ENCODE data around the gene ZNF441. TPM values are rescaled to one million over a fixed set of nuclear protein-coding genes. Genes with fewer than 3 reads are reported as not detected.

ZNF441 gene
- total and polyA plus RNA-seq, 2 of the 13 experiments (the other 11 are each of a cell fraction or from before 2014, with no cell fraction given), result 2.8 to 10.0 TPM

DNA sequence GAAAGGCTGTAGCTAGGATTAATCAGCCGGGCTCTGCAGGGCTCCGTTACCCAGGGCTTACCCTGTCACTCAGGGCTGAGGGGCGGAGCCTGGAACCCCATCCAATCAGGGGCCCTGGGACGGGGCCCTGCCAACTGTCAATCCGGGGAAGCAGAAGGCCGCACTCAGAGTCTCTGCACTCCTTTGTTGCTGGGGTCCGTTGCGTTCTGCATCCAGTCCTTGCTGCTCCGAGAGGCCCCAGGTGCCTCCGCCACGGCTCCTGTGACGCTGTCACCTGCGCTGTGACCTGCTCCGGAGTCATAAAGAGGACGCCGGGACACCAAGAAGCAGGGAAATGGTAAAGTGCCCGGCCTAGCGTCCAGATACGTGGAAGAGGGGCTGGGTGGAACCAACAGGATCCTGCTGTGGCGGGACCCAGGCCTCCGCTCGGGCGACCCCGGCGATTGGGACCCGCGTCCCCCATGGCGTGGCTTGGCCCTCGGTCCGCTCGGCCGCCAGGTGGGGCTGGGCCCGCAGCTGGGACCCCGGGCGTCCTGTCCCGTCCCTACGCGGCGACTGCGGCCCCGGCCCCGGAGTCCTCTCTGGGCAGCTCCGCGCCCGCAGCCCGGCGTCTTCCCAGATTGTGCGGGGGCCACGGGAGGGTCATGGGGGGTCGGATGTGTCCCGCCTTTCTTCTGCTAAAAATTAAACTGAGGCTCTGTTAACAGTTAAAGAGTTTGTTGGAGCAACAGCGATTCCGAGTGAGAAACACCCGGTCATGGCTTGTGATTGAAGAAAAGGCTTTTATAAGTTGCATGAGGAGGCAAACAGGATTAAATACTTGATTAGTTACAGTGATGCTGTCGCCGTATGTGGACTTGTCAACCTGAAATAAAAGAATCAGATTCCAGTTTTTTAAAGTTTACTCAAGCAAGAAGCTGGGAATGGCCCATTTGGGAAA lies 31.9 kb downstream of the ZNF441 start, which contains the start of gene ZNF491 (continued):
- TF ChIP-seq, protein P1, sequence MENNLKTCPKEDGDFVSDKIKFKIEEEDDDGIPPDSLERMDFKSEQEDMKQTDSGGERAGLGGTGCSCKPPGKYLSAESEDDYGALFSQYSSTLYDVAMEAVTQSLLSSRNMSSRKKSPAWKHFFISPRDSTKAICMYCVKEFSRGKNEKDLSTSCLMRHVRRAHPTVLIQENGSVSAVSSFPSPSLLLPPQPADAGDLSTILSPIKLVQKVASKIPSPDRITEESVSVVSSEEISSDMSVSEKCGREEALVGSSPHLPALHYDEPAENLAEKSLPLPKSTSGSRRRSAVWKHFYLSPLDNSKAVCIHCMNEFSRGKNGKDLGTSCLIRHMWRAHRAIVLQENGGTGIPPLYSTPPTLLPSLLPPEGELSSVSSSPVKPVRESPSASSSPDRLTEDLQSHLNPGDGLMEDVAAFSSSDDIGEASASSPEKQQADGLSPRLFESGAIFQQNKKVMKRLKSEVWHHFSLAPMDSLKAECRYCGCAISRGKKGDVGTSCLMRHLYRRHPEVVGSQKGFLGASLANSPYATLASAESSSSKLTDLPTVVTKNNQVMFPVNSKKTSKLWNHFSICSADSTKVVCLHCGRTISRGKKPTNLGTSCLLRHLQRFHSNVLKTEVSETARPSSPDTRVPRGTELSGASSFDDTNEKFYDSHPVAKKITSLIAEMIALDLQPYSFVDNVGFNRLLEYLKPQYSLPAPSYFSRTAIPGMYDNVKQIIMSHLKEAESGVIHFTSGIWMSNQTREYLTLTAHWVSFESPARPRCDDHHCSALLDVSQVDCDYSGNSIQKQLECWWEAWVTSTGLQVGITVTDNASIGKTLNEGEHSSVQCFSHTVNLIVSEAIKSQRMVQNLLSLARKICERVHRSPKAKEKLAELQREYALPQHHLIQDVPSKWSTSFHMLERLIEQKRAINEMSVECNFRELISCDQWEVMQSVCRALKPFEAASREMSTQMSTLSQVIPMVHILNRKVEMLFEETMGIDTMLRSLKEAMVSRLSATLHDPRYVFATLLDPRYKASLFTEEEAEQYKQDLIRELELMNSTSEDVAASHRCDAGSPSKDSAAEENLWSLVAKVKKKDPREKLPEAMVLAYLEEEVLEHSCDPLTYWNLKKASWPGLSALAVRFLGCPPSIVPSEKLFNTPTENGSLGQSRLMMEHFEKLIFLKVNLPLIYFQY (CRISPR knock-in tag; IDR thresholded peaks at IDR 0.05; ENCODE audit: borderline replicate concordance), result 0 out of 2 replicates have a peak, but pooled peaks have one; percentile 7
- no peak for TF ChIP-seq CENPT (CRISPR knock-in tag; IDR thresholded peaks at IDR 0.05; ENCODE audit: low read depth)
- TF ChIP-seq SMAD1 (CRISPR knock-in tag; IDR thresholded peaks at IDR 0.05; ENCODE audit: borderline replicate concordance, low read depth), result no peak
- TF ChIP-seq GFI1 (CRISPR knock-in tag; IDR thresholded peaks at IDR 0.05; ENCODE audit: borderline replicate concordance), result peak; percentile 63; the same call in 1 of the 2 replicates
- TF ChIP-seq, protein P2, sequence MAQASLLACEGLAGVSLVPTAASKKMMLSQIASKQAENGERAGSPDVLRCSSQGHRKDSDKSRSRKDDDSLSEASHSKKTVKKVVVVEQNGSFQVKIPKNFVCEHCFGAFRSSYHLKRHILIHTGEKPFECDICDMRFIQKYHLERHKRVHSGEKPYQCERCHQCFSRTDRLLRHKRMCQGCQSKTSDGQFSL (CRISPR knock-in tag; IDR thresholded peaks at IDR 0.05), result no peak
- TF ChIP-seq PHF20 (CRISPR knock-in tag; IDR thresholded peaks at IDR 0.05), result 0 out of 2 replicates have a peak, but pooled peaks have one; percentile 25
- no peak for TF ChIP-seq ZFP62 (CRISPR knock-in tag; IDR thresholded peaks at IDR 0.05)
- peak; percentile 22; the same call in 1 of the 2 replicates for TF ChIP-seq RXRA (CRISPR knock-in tag; IDR thresholded peaks at IDR 0.05)
- peak; percentile 85 for TF ChIP-seq NFYB (CRISPR knock-in tag; IDR thresholded peaks at IDR 0.05)
- TF ChIP-seq SATB2 (CRISPR knock-in tag; IDR thresholded peaks at IDR 0.05), result no peak
- TF ChIP-seq, protein P3, sequence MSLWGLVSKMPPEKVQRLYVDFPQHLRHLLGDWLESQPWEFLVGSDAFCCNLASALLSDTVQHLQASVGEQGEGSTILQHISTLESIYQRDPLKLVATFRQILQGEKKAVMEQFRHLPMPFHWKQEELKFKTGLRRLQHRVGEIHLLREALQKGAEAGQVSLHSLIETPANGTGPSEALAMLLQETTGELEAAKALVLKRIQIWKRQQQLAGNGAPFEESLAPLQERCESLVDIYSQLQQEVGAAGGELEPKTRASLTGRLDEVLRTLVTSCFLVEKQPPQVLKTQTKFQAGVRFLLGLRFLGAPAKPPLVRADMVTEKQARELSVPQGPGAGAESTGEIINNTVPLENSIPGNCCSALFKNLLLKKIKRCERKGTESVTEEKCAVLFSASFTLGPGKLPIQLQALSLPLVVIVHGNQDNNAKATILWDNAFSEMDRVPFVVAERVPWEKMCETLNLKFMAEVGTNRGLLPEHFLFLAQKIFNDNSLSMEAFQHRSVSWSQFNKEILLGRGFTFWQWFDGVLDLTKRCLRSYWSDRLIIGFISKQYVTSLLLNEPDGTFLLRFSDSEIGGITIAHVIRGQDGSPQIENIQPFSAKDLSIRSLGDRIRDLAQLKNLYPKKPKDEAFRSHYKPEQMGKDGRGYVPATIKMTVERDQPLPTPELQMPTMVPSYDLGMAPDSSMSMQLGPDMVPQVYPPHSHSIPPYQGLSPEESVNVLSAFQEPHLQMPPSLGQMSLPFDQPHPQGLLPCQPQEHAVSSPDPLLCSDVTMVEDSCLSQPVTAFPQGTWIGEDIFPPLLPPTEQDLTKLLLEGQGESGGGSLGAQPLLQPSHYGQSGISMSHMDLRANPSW (CRISPR knock-in tag; IDR thresholded peaks at IDR 0.05; ENCODE audit: borderline replicate concordance), result no peak
- peak; percentile 71; the same call in 1 of the 2 replicates for TF ChIP-seq ZNF777 (CRISPR knock-in tag; IDR thresholded peaks at IDR 0.05)
- TF ChIP-seq KLF15 (CRISPR knock-in tag; IDR thresholded peaks at IDR 0.05; ENCODE audit: borderline replicate concordance), result no peak
- peak; percentile 50; the same call in 1 of the 2 replicates for TF ChIP-seq MYC (CRISPR knock-in tag; IDR thresholded peaks at IDR 0.05; ENCODE audit: borderline replicate concordance)
- no peak for TF ChIP-seq KAT2B (IDR thresholded peaks at IDR 0.05; ENCODE audit: borderline replicate concordance, low read depth, low read length)
- TF ChIP-seq SSRP1 (CRISPR knock-in tag; IDR thresholded peaks at IDR 0.05), result no peak
- TF ChIP-seq, protein P4, sequence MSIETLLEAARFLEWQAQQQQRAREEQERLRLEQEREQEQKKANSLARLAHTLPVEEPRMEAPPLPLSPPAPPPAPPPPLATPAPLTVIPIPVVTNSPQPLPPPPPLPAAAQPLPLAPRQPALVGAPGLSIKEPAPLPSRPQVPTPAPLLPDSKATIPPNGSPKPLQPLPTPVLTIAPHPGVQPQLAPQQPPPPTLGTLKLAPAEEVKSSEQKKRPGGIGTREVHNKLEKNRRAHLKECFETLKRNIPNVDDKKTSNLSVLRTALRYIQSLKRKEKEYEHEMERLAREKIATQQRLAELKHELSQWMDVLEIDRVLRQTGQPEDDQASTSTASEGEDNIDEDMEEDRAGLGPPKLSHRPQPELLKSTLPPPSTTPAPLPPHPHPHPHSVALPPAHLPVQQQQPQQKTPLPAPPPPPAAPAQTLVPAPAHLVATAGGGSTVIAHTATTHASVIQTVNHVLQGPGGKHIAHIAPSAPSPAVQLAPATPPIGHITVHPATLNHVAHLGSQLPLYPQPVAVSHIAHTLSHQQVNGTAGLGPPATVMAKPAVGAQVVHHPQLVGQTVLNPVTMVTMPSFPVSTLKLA (IDR thresholded peaks at IDR 0.05), result no peak
- TF ChIP-seq KDM5B (CRISPR knock-in tag; IDR thresholded peaks at IDR 0.05; ENCODE audit: borderline replicate concordance), result peak; percentile 58; the same call in 1 of the 2 replicates
- TF ChIP-seq SRSF1 (optimal IDR thresholded peaks at IDR 0.05; ENCODE audit: low read depth, low read length), result peak; percentile 25
- no peak for TF ChIP-seq ZNF891 (CRISPR knock-in tag; IDR thresholded peaks at IDR 0.05)
- no peak for TF ChIP-seq NFE2L2 (IDR thresholded peaks at IDR 0.05; ENCODE audit: low read length)

All from HepG2 (cell line).